Ureter (tissue), 1 donor: ENCODE results near the gene NFIB. TPM values are rescaled to one million over a fixed set of nuclear protein-coding genes. Genes with fewer than 3 reads are reported as not detected.

Experiments
- DNase-seq: peaks from one replicate; pipeline ENCODE4 v3.0.0-alpha.2; 2020; ENCODE audit warnings: low spot score
- total RNA-seq: library from RNA; stranded (reverse); gene quantifications from one replicate; pipeline ENCODE4 v1.2.4, GENCODE V29; 2023
- donor health status: DM: yes; HTN: yes; CAD: no.

The NFIB gene
- total RNA-seq, 1 donor from 2014 or later = 99.1 TPM

GRCh38 chr9:14189146-14189545 lies 124.8 kb downstream of the NFIB start:
- no peak for DNase-seq

DNA sequence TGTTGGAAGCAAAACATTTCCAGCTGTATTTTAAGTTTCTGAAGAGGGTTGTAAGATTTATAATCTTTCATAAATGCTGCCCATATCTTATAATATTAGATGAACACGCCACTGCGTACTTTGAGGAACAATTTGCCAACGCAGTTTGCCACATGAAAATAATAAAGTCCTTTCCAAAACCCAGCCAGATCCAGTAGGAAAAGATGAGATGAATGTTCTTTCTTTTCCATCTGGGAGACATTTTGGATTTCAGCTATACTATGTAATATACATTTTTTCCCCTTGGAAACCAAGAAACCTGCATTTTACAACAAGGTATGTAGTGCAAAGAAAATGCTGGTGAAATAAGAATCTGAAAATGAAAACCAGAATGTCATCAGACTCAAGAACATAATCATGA lies 125.4 kb downstream of the NFIB start:
- DNase-seq = no peak

DNA sequence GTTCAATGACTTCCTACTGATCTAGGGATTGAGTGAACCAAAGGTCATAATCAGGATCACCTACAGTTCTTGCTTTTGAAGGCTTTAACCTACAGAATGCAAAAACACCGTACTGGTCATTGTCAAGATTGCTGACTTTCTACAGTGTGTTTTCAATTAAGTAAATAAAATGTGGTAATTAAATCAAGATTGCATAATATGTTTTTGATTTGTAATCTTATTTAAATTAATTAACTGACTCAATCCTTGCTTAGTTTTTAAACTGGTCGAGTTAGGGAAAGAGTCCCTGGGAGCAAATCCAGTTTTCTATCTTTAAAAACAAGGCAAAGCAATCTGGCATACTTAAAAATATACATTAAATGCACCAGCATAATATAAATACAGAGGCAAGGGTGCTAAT lies 125.9 kb downstream of the NFIB start:
- DNase-seq = no peak

- DNase-seq = no peak
These were observed 127.8 kb downstream of the NFIB start for GRCh38 chr9:14186096-14186495.

DNA sequence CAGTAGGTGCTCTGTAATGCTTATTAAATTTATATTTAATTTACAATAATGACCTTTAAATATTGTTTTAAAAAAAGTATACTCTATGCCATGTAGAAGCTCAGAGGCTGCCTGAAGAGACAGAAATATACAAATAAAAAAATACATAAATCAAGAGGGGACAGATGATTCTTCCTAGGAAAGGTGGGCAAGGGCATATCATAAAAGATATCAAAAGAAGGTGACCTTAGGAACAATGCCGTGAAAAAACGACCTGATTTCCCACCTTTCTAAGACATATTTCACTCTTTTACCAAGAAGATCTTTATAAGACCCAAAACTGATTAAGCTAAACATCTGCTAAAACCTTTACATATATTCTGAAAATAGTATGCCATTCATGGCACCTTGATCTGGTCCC lies 128.9 kb downstream of the NFIB start:
- DNase-seq = no peak

DNA sequence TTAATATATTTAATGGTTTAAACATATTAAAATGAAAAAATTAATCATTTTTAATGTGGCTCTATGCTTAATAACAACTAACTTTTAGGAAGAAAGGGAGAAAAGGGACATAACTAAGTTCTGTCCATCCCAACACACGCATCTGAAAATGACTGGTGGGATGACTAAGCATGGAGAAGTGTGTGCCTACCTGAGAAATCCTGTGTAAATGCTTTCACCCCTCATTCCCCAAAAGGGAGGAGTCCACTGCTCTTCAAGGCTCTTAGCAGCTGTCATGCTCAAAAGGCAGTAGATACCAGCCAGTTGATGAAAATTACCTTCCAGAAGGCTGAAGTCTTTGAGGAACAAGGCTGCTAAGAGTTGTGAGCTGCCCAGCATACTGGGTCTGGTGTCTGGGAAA lies 130.9 kb downstream of the NFIB start:
- DNase-seq = no peak

DNA sequence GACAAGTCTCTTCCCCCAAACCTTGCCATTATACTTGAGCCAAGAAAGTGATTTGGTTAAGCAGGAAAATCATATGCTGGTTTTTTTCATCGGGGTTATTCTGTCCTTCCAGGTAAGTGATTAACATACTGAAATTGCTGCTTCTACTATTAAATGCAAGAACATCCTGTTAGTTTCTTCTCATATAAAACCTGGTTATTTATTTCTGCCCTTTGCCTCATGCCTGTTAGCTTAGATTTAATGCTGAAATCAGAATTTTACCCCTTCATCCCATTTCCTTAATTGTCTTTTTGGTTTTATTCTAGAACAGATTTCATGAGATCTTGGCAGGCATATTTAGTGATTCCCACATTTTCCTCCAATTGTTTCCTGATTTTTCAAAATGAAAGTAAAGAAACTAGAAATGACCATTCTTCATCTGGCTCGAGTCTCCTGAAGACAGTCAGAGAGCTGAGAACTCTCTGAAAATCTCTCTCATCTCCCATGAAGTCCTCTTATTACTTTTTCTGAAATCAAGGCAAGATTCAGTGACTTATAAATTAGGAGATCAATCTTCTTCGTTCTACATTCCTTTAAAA lies 132.9 kb downstream of the NFIB start:
- no peak for DNase-seq

- DNase-seq = no peak
These were observed 133.6 kb downstream of the NFIB start for GRCh38 chr9:14180093-14180959.

GRCh38 chr9:14179449-14179848 lies 134.5 kb downstream of the NFIB start:
- no peak for DNase-seq

DNA sequence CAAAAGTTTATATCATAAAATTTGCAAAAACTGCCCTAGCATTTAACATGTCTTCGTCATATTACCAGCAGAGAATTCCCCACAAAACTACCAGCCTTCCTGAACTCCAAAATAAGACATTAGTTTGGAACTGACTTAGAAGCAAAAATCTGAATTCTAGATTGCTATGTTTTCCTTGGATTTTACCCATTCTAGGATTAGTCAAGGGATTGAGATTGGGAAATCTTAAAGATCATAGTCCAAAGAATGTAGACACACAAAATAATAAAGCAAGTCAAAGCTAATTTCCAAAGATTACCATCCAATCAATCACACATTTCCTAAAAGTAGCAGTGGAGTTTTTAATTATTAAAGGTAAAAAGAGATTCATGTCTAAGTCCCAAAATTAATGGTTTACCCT lies 138.2 kb downstream of the NFIB start:
- no peak for DNase-seq

- no peak for DNase-seq
These were observed 140.2 kb downstream of the NFIB start for GRCh38 chr9:14173713-14174112.

- no peak for DNase-seq
These were observed 142.9 kb downstream of the NFIB start for GRCh38 chr9:14170973-14171596.

- no peak for DNase-seq
These were observed 143.5 kb downstream of the NFIB start for GRCh38 chr9:14170392-14170931.

- DNase-seq = no peak
These were observed 145.6 kb downstream of the NFIB start for GRCh38 chr9:14168381-14168780.

- no peak for DNase-seq
These were observed 148.4 kb downstream of the NFIB start for GRCh38 chr9:14165376-14166035.

DNA sequence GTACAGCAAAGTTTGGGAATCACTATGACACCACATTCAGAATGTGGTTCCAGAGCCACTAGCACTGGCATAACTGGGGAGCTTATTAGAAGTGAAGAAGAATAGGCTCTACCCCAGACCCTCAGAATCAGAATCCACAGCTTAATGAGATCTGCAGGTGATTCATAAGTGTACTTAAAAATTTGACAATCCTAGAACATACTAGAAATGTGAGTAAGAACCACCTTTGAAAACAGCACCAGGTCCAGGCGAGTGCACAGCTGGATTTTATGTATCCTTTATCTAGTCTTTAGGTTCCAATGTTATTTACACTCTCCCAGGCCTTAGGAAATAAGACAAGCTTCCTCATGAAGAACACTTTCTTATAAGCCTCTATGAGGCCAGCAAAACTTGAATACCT lies 149.0 kb downstream of the NFIB start:
- DNase-seq = no peak

DNA sequence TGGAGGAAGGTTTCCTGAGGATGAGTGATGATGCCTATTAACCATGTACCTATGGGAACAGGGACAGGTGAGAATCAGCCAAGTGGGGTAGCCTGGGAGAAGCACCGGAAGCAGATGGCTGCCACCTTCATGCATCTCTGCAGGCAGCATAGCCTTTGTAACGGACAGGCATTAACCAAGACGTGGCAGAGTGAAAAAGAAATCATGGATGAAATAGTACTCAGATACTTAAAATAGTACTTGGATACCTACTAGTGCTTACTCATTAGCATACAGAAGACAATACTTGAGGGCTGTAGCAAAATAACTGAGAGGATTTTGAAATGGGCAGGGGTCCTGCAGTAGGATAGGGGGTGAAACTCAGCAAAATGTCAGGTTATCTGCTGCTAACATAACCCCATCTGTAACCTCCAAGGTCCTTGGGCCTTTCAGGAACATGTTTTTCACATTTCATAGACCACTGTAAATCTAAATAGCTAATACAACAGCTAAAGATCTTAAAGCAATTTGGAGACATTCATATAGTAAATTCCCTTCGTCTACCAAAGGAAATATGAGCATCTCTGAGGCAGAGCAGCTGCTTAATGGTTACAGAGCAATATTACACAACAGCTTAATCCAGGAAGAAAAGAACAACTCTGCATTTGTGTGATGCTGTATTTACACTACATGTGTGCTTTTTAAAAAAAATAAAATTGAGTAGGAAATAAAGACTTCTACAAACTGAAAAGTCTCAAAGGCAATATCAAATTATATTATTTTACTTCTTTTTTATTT lies 154.3 kb downstream of the NFIB start:
- DNase-seq = no peak

DNA sequence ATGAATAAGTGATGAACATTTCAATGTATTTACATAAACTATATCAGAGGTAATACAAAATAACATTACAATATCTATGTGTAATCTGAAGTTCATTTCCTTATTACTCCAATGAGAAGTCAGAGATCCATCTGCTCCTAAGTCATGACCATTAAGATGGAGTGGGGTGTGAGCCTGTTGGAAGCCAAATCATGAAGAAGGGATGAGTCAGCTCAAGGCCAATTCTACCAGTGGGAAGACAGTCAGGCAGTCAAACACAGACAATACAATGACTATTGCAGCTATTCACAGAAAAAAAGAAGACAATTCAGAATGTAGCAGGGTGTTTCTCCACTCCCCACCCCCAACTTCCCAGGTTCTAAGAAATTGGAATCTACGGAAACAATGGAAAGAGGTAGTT lies 155.0 kb downstream of the NFIB start:
- DNase-seq = no peak

GRCh38 chr9:14158136-14158813 lies 155.7 kb downstream of the NFIB start:
- no peak for DNase-seq

- DNase-seq = no peak
These were observed 156.8 kb downstream of the NFIB start for GRCh38 chr9:14157191-14157590.

DNA sequence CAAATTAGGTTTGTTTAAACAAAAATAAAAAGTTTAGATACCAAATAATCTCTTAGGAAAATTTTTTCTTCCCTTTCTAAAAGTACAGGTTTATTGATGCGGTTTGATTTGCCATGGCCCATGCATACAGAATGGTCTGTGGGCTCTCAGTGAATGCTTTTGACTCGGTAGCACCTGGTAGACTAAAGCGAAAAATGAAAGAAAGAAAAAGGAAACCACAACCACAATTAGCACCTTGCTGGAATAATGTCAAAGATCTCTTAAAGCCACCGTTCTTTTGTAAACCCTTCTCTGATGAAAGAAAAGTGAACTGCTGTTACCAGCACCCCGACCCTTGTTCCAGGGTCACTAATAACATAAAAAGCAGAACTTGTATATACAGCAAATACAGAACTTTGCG lies 157.9 kb downstream of the NFIB start:
- no peak for DNase-seq
